ENCODE measurements around the gene LLPH.
A peak's percentile ranks its signal among the peaks of the same experiment; 100 is the strongest.
"Not testable (repeated sequence)": the region's sequence is repeated elsewhere in the genome, so short reads cannot be mapped to it uniquely, and the experiment has no call there.

Gene LLPH

DNA sequence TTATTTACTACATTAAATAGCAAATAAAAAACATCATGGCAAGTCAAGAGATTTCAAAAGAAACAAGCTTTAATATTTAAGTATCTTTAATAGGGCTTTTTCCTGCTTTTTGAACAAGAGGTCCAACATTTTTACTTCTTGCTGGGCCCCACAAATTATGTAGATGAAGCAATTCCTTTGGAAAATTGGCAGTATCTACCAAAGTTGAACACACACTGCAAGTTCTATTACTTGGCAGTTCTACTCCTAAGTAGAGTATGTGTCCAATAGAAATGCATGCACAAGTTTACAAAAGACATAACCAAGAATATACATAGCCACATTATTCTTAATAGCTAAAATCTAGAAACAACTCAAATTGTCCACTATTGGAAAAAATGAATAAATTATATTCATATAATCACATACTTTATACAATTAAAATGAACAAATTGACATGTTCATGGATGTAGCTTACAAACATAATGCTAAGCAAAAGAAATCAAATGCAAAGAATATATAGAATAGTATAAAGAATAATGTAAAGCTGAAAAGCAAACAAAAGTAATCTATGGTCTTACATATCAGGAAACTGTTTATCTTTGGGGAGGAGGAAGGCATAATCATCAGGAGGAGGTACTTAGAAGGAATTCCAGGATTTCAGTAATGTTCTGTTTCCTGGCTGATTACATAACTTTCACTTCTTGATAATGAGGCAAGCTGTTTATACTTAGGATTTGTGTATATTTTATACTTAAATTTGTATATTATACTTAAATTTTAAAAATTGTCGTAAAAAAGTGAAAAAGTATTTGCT is 45.8 kb upstream of the LLPH start (continued):
- TF ChIP-seq, protein P1, sequence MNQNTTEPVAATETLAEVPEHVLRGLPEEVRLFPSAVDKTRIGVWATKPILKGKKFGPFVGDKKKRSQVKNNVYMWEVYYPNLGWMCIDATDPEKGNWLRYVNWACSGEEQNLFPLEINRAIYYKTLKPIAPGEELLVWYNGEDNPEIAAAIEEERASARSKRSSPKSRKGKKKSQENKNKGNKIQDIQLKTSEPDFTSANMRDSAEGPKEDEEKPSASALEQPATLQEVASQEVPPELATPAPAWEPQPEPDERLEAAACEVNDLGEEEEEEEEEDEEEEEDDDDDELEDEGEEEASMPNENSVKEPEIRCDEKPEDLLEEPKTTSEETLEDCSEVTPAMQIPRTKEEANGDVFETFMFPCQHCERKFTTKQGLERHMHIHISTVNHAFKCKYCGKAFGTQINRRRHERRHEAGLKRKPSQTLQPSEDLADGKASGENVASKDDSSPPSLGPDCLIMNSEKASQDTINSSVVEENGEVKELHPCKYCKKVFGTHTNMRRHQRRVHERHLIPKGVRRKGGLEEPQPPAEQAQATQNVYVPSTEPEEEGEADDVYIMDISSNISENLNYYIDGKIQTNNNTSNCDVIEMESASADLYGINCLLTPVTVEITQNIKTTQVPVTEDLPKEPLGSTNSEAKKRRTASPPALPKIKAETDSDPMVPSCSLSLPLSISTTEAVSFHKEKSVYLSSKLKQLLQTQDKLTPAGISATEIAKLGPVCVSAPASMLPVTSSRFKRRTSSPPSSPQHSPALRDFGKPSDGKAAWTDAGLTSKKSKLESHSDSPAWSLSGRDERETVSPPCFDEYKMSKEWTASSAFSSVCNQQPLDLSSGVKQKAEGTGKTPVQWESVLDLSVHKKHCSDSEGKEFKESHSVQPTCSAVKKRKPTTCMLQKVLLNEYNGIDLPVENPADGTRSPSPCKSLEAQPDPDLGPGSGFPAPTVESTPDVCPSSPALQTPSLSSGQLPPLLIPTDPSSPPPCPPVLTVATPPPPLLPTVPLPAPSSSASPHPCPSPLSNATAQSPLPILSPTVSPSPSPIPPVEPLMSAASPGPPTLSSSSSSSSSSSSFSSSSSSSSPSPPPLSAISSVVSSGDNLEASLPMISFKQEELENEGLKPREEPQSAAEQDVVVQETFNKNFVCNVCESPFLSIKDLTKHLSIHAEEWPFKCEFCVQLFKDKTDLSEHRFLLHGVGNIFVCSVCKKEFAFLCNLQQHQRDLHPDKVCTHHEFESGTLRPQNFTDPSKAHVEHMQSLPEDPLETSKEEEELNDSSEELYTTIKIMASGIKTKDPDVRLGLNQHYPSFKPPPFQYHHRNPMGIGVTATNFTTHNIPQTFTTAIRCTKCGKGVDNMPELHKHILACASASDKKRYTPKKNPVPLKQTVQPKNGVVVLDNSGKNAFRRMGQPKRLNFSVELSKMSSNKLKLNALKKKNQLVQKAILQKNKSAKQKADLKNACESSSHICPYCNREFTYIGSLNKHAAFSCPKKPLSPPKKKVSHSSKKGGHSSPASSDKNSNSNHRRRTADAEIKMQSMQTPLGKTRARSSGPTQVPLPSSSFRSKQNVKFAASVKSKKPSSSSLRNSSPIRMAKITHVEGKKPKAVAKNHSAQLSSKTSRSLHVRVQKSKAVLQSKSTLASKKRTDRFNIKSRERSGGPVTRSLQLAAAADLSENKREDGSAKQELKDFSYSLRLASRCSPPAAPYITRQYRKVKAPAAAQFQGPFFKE (tag by site-specific recombination; IDR thresholded peaks at IDR 0.05; ENCODE audit: borderline replicate concordance): no peak
- TF ChIP-seq ZNF521 (tag by site-specific recombination; IDR thresholded peaks at IDR 0.05): no peak

DNA sequence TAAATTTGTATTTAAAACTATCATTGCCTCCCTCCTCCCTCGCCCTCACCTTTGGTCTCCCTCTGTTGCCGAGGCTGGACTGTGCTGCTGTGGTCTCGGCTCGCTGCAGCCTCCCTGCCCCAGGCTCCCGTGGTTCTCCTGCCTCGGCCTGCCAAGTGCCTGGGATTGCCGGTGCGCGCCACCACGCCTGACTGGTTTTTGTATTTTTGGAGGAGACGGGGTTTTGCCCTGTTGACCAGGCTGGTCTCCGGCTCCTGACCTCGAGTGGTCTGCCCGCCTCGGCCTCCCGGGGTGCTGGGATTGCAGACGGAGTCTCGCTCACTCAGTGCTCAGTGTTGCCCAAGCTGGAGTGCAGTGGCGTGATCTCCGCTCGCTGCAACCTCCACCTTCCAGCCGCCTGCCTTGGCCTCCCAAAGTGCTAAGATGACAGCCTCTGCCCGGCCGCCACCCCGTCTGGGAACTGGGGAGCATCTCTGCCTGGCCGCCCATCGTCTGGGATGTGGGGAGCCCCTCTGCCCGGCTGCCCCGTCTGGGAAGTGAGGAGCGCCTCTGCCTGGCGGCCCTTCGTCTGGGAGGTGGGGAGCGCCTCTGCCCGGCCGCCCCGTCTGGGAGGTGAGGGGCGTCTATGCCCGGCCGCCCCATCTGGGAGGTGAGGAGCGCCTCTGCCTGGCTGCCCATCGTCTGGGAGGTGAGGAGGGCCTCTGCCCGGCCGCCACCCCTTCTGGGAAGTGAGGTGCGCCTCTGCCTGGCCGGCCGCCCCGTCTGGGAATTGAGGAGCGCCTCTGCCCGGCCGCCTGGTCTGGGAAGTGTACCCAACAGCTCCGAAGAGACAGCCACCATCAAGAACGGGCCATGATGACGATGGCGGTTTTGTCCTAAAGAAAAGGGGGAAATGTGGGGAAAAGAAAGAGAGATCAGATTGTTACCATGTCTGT is 44.1 kb upstream of the LLPH start:
- POLR2A ChIA-PET; H3K4me1 ChIP-seq (ENCODE audit: control insufficient read depth, insufficient read depth, low read length); H3K27ac ChIP-seq (ENCODE audit: extremely low read depth, low read depth, low read length); H3K9me3 ChIP-seq (ENCODE audit: control insufficient read depth, insufficient read depth, low read depth, low read length); CTCF ChIA-PET; H3K36me3 ChIP-seq (ENCODE audit: control insufficient read depth in 2 of 2, insufficient read depth in 1 of 2, low read length in 2 of 2); H3K4me3 ChIP-seq (ENCODE audit: low read depth, low read length): not testable (repeated sequence)
- peak; percentile 26 for TF ChIP-seq SETDB1 (IDR thresholded peaks at IDR 0.05; ENCODE audit: insufficient read length, low read length)

GRCh38 chr12:66170606-66171005 is 40.1 kb upstream of the LLPH start:
- Histone ChIP-seq H3K9me3 (ENCODE audit: control insufficient read depth, insufficient read depth, low read depth, low read length) (no peaks in the 10 kb centered on the region), H3K27ac (ENCODE audit: extremely low read depth, low read depth, low read length) (no peak overlapping the region), H3K36me3 (ENCODE audit: control insufficient read depth in 2 of 2, insufficient read depth in 1 of 2, low read length in 2 of 2) (peaks cover 0 to 3% of the 10 kb centered on the region in 2 experiments; a peak in 1 of 3 replicates), H3K4me3 (ENCODE audit: low read depth, low read length) (no peak overlapping the region; the same call in 1 of the 2 replicates), H3K4me1 (ENCODE audit: control insufficient read depth, insufficient read depth, low read length) (no peaks in the 10 kb centered on the region)
- CTCF ChIA-PET: no interaction called here
- POLR2A ChIA-PET: interaction anchor here (2.7 kb wide), 1 partner anchor 39 kb away, joined by 36 read pairs; the partner anchor contains the start of gene LLPH
- TF ChIP-seq, protein P2, sequence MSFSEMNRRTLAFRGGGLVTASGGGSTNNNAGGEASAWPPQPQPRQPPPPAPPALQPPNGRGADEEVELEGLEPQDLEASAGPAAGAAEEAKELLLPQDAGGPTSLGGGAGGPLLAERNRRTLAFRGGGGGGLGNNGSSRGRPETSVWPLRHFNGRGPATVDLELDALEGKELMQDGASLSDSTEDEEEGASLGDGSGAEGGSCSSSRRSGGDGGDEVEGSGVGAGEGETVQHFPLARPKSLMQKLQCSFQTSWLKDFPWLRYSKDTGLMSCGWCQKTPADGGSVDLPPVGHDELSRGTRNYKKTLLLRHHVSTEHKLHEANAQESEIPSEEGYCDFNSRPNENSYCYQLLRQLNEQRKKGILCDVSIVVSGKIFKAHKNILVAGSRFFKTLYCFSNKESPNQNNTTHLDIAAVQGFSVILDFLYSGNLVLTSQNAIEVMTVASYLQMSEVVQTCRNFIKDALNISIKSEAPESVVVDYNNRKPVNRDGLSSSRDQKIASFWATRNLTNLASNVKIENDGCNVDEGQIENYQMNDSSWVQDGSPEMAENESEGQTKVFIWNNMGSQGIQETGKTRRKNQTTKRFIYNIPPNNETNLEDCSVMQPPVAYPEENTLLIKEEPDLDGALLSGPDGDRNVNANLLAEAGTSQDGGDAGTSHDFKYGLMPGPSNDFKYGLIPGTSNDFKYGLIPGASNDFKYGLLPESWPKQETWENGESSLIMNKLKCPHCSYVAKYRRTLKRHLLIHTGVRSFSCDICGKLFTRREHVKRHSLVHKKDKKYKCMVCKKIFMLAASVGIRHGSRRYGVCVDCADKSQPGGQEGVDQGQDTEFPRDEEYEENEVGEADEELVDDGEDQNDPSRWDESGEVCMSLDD (tag by site-specific recombination; IDR thresholded peaks at IDR 0.05): no peak
- no peak for TF ChIP-seq ZNF558 (tag by site-specific recombination; IDR thresholded peaks at IDR 0.05)
- TF ChIP-seq ZXDB (tag by site-specific recombination; IDR thresholded peaks at IDR 0.05): no peak
- no peak for TF ChIP-seq ZNF549 (tag by site-specific recombination; IDR thresholded peaks at IDR 0.05)
- TF ChIP-seq ZNF654 (tag by site-specific recombination; IDR thresholded peaks at IDR 0.05; ENCODE audit: low read depth): no peak
- TF ChIP-seq PRDM6 (tag by site-specific recombination; IDR thresholded peaks at IDR 0.05): no peak
- no peak for TF ChIP-seq ZNF645 (tag by site-specific recombination; IDR thresholded peaks at IDR 0.05)
- TF ChIP-seq ZNF596 (tag by site-specific recombination; IDR thresholded peaks at IDR 0.05): no peak
- TF ChIP-seq ZNF146 (tag by site-specific recombination; IDR thresholded peaks at IDR 0.05): no peak
- no peak for TF ChIP-seq ZNF280D (tag by site-specific recombination; IDR thresholded peaks at IDR 0.05)
- TF ChIP-seq EGR2 (tag by site-specific recombination; IDR thresholded peaks at IDR 0.05; ENCODE audit: low read depth): no peak
